Thymus (tissue), 11 donors: ENCODE data around the gene TBL1Y. TPM values are rescaled to one million over a fixed set of nuclear protein-coding genes. Genes with fewer than 3 reads are reported as not detected.
"Not testable (repeated sequence)": the region's sequence is repeated elsewhere in the genome, so short reads cannot be mapped to it uniquely, and the experiment has no call there.

Experiments
- DNase-seq, 9 donors: peaks; one replicate each; pipeline ENCODE4 v3.0.0-alpha.2; 2013; ENCODE audit warnings: low spot score in 9 of 9, low read depth in 6 of 9, missing footprints in 1 of 9
- H3K27ac ChIP-seq, 2 donors: one replicate each; pipeline ENCODE4 v1.5.1; 2013; ENCODE audit warnings: control low read depth in 1 of 2, low read depth in 1 of 2, low read length in 1 of 2, mild to moderate bottlenecking in 1 of 2, moderate library complexity in 1 of 2
- H3K27me3 ChIP-seq, 2 donors: one replicate each; pipeline ENCODE4 v1.5.1; 2013; ENCODE audit warnings: low read length in 1 of 2; ENCODE audit not compliant: control insufficient read depth in 2 of 2, insufficient read depth in 1 of 2
- H3K36me3 ChIP-seq, 2 donors: one replicate each; pipeline ENCODE4 v1.5.1; 2013; ENCODE audit warnings: low read length in 1 of 2, mild to moderate bottlenecking in 1 of 2, moderate library complexity in 1 of 2; ENCODE audit not compliant: control insufficient read depth in 2 of 2, insufficient read depth in 2 of 2
- H3K4me1 ChIP-seq, 2 donors: one replicate each; pipeline ENCODE4 v1.5.1; 2013; ENCODE audit warnings: low read length in 2 of 2; ENCODE audit not compliant: control insufficient read depth in 2 of 2, insufficient read depth in 2 of 2
- H3K4me3 ChIP-seq, 2 donors: one replicate each; pipeline ENCODE4 v1.5.1; 2013; ENCODE audit warnings: low read length in 2 of 2, control low read depth in 1 of 2, mild to moderate bottlenecking in 1 of 2
- H3K9me3 ChIP-seq, 2 donors: one replicate each; pipeline ENCODE4 v1.5.1; 2013; ENCODE audit warnings: low read length in 1 of 2, mild to moderate bottlenecking in 1 of 2; ENCODE audit not compliant: control insufficient read depth in 2 of 2, insufficient read depth in 1 of 2
- WGBS: extraction: QIAGEN DNeasy Blood & Tissue Kit; methylation state at CpG from one replicate; pipeline ENCODE4 v1.1.7; 2013; 5-methylcytosine and 5-hydroxymethylcytosine counted together
- polyA plus RNA-seq: library from polyadenylated mRNA; stranded (reverse); fragments of 200-250 nt; gene quantifications from one replicate; pipeline ENCODE4 v1.2.3, GENCODE V29; 2013
- total RNA-seq: library from RNA; stranded (reverse); fragments of 120-200 nt; gene quantifications from one replicate; pipeline ENCODE4 v1.2.4, GENCODE V29; 2013
- donor health status: healthy.

Gene TBL1Y
- total and polyA plus RNA-seq, 2 donors: 0.11 TPM; not detected in 1

DNA sequence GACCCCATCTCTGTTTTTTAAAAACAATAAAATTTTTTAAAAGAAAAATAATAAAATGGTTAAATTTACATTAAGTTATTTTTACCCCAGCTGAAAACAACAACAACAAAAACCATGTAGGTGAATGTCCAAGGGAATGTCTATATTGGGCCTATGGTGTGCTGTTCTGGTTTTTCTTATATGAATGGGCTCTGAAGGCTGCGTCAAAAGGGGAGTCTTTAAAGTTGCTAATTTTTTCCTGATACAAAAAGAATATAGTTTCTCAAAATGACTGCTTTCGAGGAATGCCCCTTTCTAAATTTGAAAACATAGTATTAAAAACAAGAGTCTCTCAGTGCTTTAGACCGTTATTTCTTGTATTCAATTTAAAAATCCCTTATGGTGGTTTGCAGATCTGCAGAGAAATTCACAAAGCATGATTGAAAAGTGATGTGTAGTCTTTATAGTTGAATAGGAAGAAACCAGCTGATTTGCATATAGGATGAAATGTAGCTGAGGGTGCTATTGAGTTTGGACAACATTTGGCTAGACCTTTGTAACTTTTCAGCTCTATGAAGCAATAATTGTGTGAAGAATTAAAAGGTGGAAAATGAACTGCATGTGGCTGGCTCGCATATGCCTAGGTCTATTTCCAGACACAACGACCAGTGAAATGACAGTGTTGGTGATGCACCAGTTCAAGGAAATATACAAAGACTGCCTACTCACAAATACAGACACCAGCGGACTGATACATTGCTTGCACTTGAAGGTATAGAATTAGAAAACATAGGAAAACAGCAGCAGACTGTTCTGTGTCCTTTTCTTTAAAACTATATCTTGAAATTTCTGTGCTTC is 107.0 kb downstream of the TBL1Y start:
- Histone ChIP-seq H3K36me3 (no peaks in the 10 kb centered on the region), H3K27ac (no peak overlapping the region), H3K27me3 (no peaks in the 10 kb centered on the region), H3K4me1 (no peaks in the 10 kb centered on the region), H3K4me3 (no peak overlapping the region), H3K9me3 (no peaks in the 10 kb centered on the region)
- 94% methylated on average over 6 of the region's 6 CpGs for WGBS
- DNase-seq: no peak

DNA sequence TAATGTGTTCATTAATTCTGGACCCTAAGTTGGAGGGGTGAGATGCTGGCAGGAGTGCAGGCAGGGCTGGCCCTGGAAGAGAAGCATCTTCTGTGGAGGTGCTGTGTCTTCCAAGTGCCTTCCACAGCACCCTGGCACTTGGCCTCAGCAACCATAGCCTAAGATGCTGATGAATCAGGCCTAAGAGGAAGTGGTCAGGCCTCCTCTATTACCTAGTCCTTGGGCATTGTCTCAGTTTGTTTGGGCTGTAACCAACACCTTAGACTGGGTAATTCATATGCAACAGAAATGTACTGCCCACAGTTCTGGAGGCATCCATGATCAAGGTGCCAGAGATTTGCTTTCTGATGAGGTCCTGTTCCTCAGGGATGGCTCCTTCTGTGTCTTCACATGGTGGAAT is 128.5 kb downstream of the TBL1Y start:
- DNase-seq: no peak
- H3K9me3 ChIP-seq: no peaks in the 10 kb centered on the region
- H3K4me3 ChIP-seq: no peak overlapping the region

DNA sequence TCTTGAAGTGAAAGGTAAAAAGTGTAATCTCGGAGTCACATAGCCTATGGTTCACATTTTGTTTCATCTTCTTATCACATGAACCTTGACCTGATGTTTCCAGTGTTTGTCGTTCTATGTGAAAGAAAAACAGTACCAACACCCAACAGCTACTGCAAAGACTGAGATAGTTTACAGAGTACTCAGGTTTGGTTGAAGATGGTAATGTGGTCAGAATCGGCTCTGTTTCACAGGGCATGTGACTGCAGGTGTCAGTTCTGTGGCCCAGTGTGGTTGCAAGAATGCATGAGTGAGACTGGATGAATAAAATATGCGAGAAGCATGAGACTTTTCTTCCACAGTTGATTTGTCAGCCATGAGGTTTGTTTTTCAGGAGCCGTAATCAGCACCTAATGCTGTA is 130.2 kb downstream of the TBL1Y start:
- Histone ChIP-seq H3K4me3 (no peak overlapping the region), H3K4me1 (no peaks in the 10 kb centered on the region), H3K27ac (no peak overlapping the region), H3K27me3 (no peaks in the 10 kb centered on the region), H3K36me3 (no peaks in the 10 kb centered on the region), H3K9me3 (no peaks in the 10 kb centered on the region)
- 84% methylated on average over 5 of the region's 5 CpGs for WGBS
- DNase-seq: no peak

More for the DNA sequence above, 128.5 kb downstream of the TBL1Y start:
- H3K36me3 ChIP-seq: no peaks in the 10 kb centered on the region
- H3K27me3 ChIP-seq: no peaks in the 10 kb centered on the region
- no peak overlapping the region for H3K27ac ChIP-seq
- H3K4me1 ChIP-seq: no peaks in the 10 kb centered on the region

DNA sequence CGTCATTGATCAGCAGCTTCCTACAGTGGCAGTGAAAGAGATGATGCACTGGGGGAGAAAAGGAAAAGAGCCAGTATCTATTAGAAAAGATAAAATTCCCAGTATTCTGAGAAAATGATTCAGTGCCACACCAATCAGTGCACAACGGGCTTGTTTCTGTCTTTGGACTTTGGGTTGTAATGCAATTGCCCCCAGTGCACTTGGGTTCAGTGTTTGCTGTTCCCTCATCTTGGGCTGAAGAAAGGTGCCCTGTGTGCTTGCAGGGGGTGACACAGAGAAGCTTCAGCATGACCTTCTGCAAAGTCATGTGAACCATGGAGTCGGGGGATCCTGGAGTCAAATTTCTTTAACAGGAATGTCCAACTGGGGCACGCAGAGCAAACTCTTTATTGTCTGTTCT is 131.5 kb downstream of the TBL1Y start:
- no peaks in the 10 kb centered on the region for H3K27me3 ChIP-seq
- no peak for DNase-seq
- H3K9me3 ChIP-seq: no peaks in the 10 kb centered on the region
- whole genome bisulfite sequencing: 96% methylated on average over 4 of the region's 4 CpGs
- no peaks in the 10 kb centered on the region for H3K4me1 ChIP-seq
- no peak overlapping the region for H3K4me3 ChIP-seq
- no peak overlapping the region for H3K27ac ChIP-seq
- no peaks in the 10 kb centered on the region for H3K36me3 ChIP-seq

DNA sequence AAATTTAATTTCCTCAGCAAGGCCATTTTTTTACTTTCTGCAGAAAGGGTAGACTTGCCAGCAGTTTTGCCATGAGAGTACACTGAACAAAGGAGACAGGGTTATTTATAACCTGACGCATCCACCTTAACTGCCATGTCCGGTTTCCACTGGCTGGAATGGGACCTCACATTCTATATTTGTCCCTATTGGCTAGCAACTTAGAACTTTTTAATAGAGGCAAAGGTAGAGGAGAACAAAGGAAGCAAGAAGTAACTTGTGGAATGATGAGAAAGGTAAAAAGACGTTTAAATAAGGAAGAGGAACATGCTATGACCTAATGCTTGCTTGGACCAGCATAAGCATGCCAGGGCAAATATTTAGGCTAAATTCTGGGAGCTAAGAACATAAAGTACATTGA is 142.0 kb downstream of the TBL1Y start:
- H3K36me3 ChIP-seq, H3K27me3 ChIP-seq, H3K27ac ChIP-seq, H3K4me1 ChIP-seq, H3K9me3 ChIP-seq, DNase-seq, H3K4me3 ChIP-seq: not testable (repeated sequence)
- 70% methylated on average over 3 of the region's 3 CpGs for WGBS

DNA sequence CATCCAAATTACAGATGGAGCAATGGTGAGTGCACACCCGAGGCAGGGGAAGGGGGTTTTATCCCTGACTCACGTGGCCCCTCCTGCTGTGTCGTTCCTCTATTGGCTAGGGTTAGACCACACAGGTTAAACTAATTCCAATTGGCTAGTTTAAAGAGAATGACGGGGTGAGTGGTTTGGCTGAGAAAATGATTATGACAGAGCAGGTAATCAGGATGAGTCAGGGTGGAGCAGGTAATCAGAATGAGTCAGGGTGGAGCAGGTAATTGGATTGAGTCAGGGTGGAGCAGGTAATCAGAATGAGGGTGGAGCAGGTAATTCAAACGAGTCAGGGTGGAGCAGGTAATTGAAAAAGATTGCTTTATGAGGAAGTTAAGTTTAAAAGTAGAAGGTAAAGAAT is 146.4 kb downstream of the TBL1Y start:
- Histone ChIP-seq H3K36me3 (no peaks in the 10 kb centered on the region), H3K4me3 (no peak overlapping the region), H3K9me3 (no peaks in the 10 kb centered on the region), H3K27ac (no peak overlapping the region), H3K27me3 (no peaks in the 10 kb centered on the region), H3K4me1 (no peaks in the 10 kb centered on the region)
- no peak for DNase-seq
- 85% methylated on average over 5 of the region's 5 CpGs for WGBS

DNA sequence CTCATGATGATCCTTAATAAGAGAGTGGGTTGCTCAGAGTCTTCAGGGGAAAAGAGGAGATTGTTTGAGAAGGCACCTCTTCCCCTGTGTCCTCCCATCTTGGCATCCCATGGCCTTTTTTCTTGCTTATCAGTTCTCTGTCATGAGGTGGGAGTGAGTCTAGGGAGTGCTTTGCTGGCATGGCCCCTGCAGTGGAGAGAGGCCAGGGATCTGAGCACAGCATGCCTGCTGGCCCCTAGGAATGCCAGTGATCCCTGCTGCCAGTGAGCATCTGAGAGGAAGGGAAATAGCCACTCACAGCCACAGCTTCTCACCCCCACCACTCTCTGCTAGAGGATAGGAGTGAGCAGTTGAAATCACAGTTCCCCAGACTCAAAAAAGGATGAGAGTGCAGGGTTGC is 168.2 kb downstream of the TBL1Y start:
- Histone ChIP-seq H3K9me3 (no peaks in the 10 kb centered on the region), H3K4me3 (no peak overlapping the region), H3K27ac (no peak overlapping the region), H3K36me3 (no peaks in the 10 kb centered on the region), H3K27me3 (no peaks in the 10 kb centered on the region), H3K4me1 (no peaks in the 10 kb centered on the region)
- no peak for DNase-seq

DNA sequence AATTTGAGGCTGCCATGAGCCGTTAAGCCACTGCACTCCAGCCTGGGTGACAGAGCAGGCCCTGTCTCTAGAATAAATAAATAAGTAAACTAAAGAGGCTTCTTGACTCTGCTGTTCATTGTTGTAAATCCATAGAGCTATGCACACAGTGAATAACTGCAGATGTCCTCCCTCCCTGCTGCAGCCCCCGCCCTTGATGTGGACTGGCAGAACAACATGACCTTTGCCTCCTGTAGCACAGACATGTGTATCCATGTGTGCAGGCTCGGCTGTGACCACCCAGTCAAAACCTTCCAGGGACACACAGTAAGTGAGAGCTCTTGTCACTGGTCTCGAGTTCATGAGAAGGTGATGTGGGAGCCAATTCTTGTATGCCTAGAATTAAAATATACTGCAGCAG is 170.1 kb downstream of the TBL1Y start:
- H3K27ac ChIP-seq, H3K27me3 ChIP-seq, H3K4me3 ChIP-seq, DNase-seq, H3K9me3 ChIP-seq, H3K36me3 ChIP-seq, H3K4me1 ChIP-seq: not testable (repeated sequence)
- WGBS: 96% methylated on average over 4 of the region's 4 CpGs

DNA sequence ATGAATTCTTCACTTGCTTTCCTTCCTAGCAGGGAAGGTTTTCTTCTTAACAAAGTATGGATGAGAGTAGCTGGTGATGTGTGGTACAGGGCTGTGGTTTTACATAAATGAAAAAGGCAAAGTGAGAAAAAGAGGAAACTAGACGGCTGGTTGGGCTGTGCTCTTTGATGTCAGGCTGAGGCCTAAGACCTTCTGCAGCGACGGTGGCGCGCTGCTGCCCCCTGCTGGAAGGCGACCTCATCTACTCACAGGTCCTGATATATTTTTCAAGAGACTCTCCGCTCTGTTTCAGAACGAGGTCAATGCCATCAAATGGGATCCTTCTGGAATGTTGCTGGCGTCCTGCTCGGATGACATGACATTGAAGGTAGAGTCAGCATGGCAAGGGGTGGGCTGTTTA is 175.1 kb downstream of the TBL1Y start:
- 10% methylated on average over 10 of the region's 10 CpGs for WGBS
- Histone ChIP-seq H3K27ac (no peak overlapping the region), H3K4me1 (no peaks in the 10 kb centered on the region), H3K36me3 (no peaks in the 10 kb centered on the region), H3K4me3 (no peak overlapping the region), H3K9me3 (no peaks in the 10 kb centered on the region), H3K27me3 (no peaks in the 10 kb centered on the region)
- DNase-seq: peak in 5 of 9 donors; percentile 33 to 54 (median 44)
